HG03520 (cell line): Measurements from ENCODE around the gene GABPB2.

Source experiments
- ATAC-seq: cut with Tn5 transposase; IDR thresholded peaks from one replicate; pipeline ENCODE4 v1.9.1; 2021; ENCODE audit warnings: mild to moderate bottlenecking, moderate library complexity; ENCODE audit not compliant: unreplicated experiment

The GABPB2 gene

GRCh38 chr1:151070474-151071276 is at the start of gene GABPB2:
GABPB2 (plus strand) TSS chr1:151070761; CDS start chr1:151088190, 17,429 bp downstream.
- no peak for ATAC-seq

- ATAC-seq: no peak
These were observed 45.9 kb upstream of the GABPB2 start for GRCh38 chr1:151024540-151025146.

- no peak for ATAC-seq
These were observed 44.1 kb upstream of the GABPB2 start for GRCh38 chr1:151026460-151026859.

GRCh38 chr1:151032164-151032563 is 38.4 kb upstream of the GABPB2 start:
- ATAC-seq: no peak

GRCh38 chr1:151035167-151035566 is 35.4 kb upstream of the GABPB2 start:
- ATAC-seq: no peak

GRCh38 chr1:151036356-151036755 is 34.2 kb upstream of the GABPB2 start, which contains the start of gene BNIPL:
BNIPL (plus strand) TSS chr1:151036586; CDS start chr1:151036726, 140 bp downstream.
- no peak for ATAC-seq

- no peak for ATAC-seq
These were observed 33.5 kb upstream of the GABPB2 start for GRCh38 chr1:151037032-151037431.

GRCh38 chr1:151039521-151039920 is 31.0 kb upstream of the GABPB2 start:
- ATAC-seq: no peak

GRCh38 chr1:151043163-151043562 is 27.4 kb upstream of the GABPB2 start:
- ATAC-seq: no peak

- ATAC-seq: no peak
These were observed 23.0 kb upstream of the GABPB2 start, which contains the start of gene C1orf56 for GRCh38 chr1:151047591-151047924. C1orf56 (plus strand) TSS chr1:151047751; CDS start chr1:151047848, 97 bp downstream.

- ATAC-seq: peak; percentile 54
These were observed 22.5 kb upstream of the GABPB2 start for GRCh38 chr1:151047925-151048644.

- ATAC-seq: no peak
These were observed 21.9 kb upstream of the GABPB2 start for GRCh38 chr1:151048645-151049032.

GRCh38 chr1:151049458-151049857 is 21.1 kb upstream of the GABPB2 start:
- no peak for ATAC-seq

- no peak for ATAC-seq
These were observed 20.4 kb upstream of the GABPB2 start for GRCh38 chr1:151050051-151050688.

- ATAC-seq: no peak
These were observed 19.1 kb upstream of the GABPB2 start for GRCh38 chr1:151051356-151052009.

GRCh38 chr1:151054971-151055547 is 15.5 kb upstream of the GABPB2 start:
- ATAC-seq: no peak

GRCh38 chr1:151055581-151055980 is 15.0 kb upstream of the GABPB2 start:
- ATAC-seq: no peak

- ATAC-seq: no peak
These were observed 14.4 kb upstream of the GABPB2 start for GRCh38 chr1:151056149-151056548.

- no peak for ATAC-seq
These were observed 11.9 kb upstream of the GABPB2 start for GRCh38 chr1:151058692-151059091.
